Endothelial cell (in vitro differentiated cells): ENCODE results near the gene RASD2. TPM values are rescaled to one million over a fixed set of nuclear protein-coding genes. Genes with fewer than 3 reads are reported as not detected.

Experiments
- DNase-seq: peaks from one replicate; pipeline ENCODE4 v3.0.0; 2021; ENCODE audit warnings: low spot score
- H3K27ac Mint-ChIP-seq: one replicate; pipeline ENCODE4 v1.8.0; 2021; ENCODE audit warnings: mixed read lengths, inconsistent platforms; ENCODE audit not compliant: unreplicated experiment
- H3K27me3 Mint-ChIP-seq: one replicate; pipeline ENCODE4 v1.8.0; 2021; ENCODE audit warnings: mild to moderate bottlenecking, moderate library complexity, mixed read lengths, inconsistent platforms; ENCODE audit not compliant: unreplicated experiment
- H3K36me3 Mint-ChIP-seq: one replicate; pipeline ENCODE4 v1.8.0; 2021; ENCODE audit warnings: mild to moderate bottlenecking, low read depth, mixed read lengths, inconsistent platforms; ENCODE audit not compliant: unreplicated experiment
- H3K4me1 Mint-ChIP-seq: one replicate; pipeline ENCODE4 v1.8.0; 2021; ENCODE audit warnings: mild to moderate bottlenecking, mixed read lengths, inconsistent platforms; ENCODE audit not compliant: unreplicated experiment
- H3K4me3 Mint-ChIP-seq: one replicate; pipeline ENCODE4 v1.8.0; 2021; ENCODE audit warnings: mild to moderate bottlenecking, mixed read lengths, inconsistent platforms; ENCODE audit not compliant: unreplicated experiment
- H3K9me3 Mint-ChIP-seq: one replicate; pipeline ENCODE4 v1.8.0; 2021; ENCODE audit warnings: mixed read lengths, inconsistent platforms; ENCODE audit not compliant: unreplicated experiment
- total RNA-seq: library from RNA; stranded (reverse); fragmentation: NEBNext Ultra II Directional; extraction: Animal tissue kit (Norgen Biotek cat#: 25700); gene quantifications from one replicate; pipeline ENCODE4 v1.2.1, GENCODE V29; 2021; ENCODE audit not compliant: unreplicated experiment
- TF ChIP-seq, protein P1 (sequence below): fragments of 200-600 bp; sonication (generic); IDR thresholded peaks from one replicate; pipeline ENCODE4 v1.5.0; 2021; ENCODE audit warnings: antibody characterized with exemption; ENCODE audit not compliant: unreplicated experiment

RASD2 gene
- total RNA-seq, 1 donor from 2014 or later, result not detected

DNA sequence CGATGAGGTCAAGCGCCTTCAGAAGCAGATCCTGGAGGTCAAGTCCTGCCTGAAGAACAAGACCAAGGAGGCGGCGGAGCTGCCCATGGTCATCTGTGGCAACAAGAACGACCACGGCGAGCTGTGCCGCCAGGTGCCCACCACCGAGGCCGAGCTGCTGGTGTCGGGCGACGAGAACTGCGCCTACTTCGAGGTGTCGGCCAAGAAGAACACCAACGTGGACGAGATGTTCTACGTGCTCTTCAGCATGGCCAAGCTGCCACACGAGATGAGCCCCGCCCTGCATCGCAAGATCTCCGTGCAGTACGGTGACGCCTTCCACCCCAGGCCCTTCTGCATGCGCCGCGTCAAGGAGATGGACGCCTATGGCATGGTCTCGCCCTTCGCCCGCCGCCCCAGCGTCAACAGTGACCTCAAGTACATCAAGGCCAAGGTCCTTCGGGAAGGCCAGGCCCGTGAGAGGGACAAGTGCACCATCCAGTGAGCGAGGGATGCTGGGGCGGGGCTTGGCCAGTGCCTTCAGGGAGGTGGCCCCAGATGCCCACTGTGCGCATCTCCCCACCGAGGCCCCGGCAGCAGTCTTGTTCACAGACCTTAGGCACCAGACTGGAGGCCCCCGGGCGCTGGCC, 11.0 kb downstream of the RASD2 start:
- H3K27ac Mint-ChIP-seq, result no peak overlapping the region
- DNase-seq, result no peak
- H3K36me3 Mint-ChIP-seq, result no peaks in the 10 kb centered on the region
- no peak overlapping the region for H3K4me3 Mint-ChIP-seq
- H3K27me3 Mint-ChIP-seq, result peaks cover 10% of the 10 kb centered on the region
- no peaks in the 10 kb centered on the region for H3K9me3 Mint-ChIP-seq
- TF ChIP-seq, protein P1, sequence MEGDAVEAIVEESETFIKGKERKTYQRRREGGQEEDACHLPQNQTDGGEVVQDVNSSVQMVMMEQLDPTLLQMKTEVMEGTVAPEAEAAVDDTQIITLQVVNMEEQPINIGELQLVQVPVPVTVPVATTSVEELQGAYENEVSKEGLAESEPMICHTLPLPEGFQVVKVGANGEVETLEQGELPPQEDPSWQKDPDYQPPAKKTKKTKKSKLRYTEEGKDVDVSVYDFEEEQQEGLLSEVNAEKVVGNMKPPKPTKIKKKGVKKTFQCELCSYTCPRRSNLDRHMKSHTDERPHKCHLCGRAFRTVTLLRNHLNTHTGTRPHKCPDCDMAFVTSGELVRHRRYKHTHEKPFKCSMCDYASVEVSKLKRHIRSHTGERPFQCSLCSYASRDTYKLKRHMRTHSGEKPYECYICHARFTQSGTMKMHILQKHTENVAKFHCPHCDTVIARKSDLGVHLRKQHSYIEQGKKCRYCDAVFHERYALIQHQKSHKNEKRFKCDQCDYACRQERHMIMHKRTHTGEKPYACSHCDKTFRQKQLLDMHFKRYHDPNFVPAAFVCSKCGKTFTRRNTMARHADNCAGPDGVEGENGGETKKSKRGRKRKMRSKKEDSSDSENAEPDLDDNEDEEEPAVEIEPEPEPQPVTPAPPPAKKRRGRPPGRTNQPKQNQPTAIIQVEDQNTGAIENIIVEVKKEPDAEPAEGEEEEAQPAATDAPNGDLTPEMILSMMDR, result no peak
- H3K4me1 Mint-ChIP-seq, result no peaks in the 10 kb centered on the region

DNA sequence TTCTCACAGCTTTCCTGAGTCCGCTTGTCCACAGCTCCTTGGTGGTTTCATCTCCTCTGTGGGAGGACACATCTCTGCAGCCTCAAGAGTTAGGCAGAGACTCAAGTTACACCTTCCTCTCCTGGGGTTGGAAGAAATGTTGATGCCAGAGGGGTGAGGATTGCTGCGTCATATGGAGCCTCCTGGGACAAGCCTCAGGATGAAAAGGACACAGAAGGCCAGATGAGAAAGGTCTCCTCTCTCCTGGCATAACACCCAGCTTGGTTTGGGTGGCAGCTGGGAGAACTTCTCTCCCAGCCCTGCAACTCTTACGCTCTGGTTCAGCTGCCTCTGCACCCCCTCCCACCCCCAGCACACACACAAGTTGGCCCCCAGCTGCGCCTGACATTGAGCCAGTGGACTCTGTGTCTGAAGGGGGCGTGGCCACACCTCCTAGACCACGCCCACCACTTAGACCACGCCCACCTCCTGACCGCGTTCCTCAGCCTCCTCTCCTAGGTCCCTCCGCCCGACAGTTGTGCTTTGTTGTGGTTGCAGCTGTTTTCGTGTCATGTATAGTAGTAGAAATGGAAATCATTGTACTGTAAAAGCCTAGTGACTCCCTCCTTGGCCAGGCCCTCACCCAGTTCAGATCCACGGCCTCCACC, 11.7 kb downstream of the RASD2 start:
- H3K36me3 Mint-ChIP-seq, result no peaks in the 10 kb centered on the region
- H3K4me1 Mint-ChIP-seq, result no peaks in the 10 kb centered on the region
- H3K27me3 Mint-ChIP-seq, result peaks cover 10% of the 10 kb centered on the region
- TF ChIP-seq, protein P1, result no peak
- H3K27ac Mint-ChIP-seq, result no peak overlapping the region
- no peak overlapping the region for H3K4me3 Mint-ChIP-seq
- H3K9me3 Mint-ChIP-seq, result no peaks in the 10 kb centered on the region
- DNase-seq, result peak; percentile 38

DNA sequence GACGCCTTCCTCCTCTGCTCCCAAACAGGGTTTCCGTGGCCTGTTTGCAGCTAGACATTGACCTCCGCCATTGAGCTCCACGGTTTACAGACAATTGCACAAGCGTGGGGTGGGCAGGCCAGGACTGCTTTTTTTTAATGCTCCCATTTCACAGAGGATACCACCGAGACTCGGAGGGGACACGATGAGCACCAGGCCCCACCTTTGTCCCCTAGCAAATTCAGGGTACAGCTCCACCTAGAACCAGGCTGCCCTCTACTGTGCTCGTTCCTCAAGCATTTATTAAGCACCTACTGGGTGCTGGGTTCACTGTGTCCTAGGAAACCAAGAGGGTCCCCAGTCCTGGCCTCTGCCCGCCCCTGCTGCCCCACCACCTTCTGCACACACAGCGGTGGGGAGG, 12.2 kb downstream of the RASD2 start:
- no peak overlapping the region for H3K27ac Mint-ChIP-seq
- no peaks in the 10 kb centered on the region for H3K9me3 Mint-ChIP-seq
- H3K27me3 Mint-ChIP-seq, result peaks cover 10% of the 10 kb centered on the region
- H3K4me1 Mint-ChIP-seq, result no peaks in the 10 kb centered on the region
- no peaks in the 10 kb centered on the region for H3K36me3 Mint-ChIP-seq
- no peak for DNase-seq
- no peak overlapping the region for H3K4me3 Mint-ChIP-seq
- TF ChIP-seq, protein P1, result no peak

DNA sequence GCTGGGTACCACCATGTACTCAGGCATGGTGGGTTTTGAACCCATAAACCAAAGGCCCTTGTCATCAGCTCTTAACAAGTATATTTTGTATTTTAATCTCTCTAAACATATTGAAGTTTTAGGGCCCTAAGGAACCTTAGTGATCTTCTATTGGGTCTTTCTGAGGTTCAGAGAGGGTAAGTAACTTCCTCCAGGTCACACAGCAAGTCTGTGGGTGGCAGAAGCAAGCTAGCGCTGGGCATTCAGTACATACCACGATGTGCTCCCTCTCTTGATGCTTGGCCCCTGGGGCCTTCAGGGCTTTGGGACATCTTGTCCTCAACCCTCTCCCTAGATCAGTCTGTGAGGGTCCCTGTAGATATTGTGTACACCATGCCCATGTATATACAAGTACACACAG, 12.7 kb downstream of the RASD2 start:
- Mint-ChIP-seq H3K27ac (no peak overlapping the region), H3K4me1 (no peaks in the 10 kb centered on the region), H3K9me3 (no peaks in the 10 kb centered on the region), H3K4me3 (no peak overlapping the region), H3K27me3 (peaks cover 10% of the 10 kb centered on the region), H3K36me3 (no peaks in the 10 kb centered on the region)
- TF ChIP-seq, protein P1, result no peak
- DNase-seq, result no peak

DNA sequence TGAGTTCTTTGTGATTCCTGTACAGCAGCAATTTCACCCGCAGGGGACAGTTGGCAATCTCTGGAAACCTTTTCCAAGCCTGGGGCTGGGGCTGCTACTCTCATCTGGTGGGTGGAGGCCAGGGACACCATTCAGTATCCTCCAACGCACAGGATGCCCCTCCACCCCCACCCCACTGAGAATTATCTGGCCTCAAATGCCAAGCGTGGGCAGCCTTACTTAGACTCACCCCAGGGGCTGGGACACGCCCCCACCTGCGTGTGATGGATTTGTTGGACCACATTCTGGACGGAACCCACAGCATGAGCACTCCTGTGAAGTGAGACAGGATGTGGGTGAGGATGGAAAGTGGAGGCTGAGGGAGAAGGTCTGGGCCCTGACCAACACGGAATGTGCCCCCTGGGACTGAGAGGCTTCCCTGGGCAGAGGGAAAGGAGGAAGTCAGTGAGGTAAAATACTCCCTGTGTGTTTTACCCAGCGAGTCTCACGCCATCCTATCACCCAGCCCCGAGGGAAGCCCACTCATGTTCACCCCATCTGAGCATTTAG, 13.7 kb downstream of the RASD2 start:
- TF ChIP-seq, protein P1, result no peak
- no peak overlapping the region for H3K27ac Mint-ChIP-seq
- peaks cover 10% of the 10 kb centered on the region for H3K27me3 Mint-ChIP-seq
- no peaks in the 10 kb centered on the region for H3K9me3 Mint-ChIP-seq
- no peak overlapping the region for H3K4me3 Mint-ChIP-seq
- H3K4me1 Mint-ChIP-seq, result no peaks in the 10 kb centered on the region
- no peak for DNase-seq
- H3K36me3 Mint-ChIP-seq, result no peaks in the 10 kb centered on the region
